Large intestine (tissue), 3 donors: ENCODE results near the gene HARBI1. TPM values are rescaled to one million over a fixed set of nuclear protein-coding genes. Genes with fewer than 3 reads are reported as not detected.
A peak's percentile ranks its signal among the peaks of the same experiment; 100 is the strongest.
"Not testable (repeated sequence)": the region's sequence is repeated elsewhere in the genome, so short reads cannot be mapped to it uniquely, and the experiment has no call there.

Experiments
- DNase-seq, 2 donors: peaks; one replicate each; pipeline versions ENCODE4 v3.0.0 to v3.0.0-alpha.2; 2013
- H3K27ac ChIP-seq: one replicate; pipeline ENCODE4 v1.5.1; 2013; ENCODE audit warnings: low read length
- H3K27me3 ChIP-seq: 2 replicates; pipeline ENCODE4 v1.6.1; 2013; ENCODE audit warnings: low read length; ENCODE audit not compliant: control insufficient read depth, insufficient read depth
- H3K36me3 ChIP-seq: 2 replicates; pipeline ENCODE4 v1.6.1; 2013; ENCODE audit warnings: low read length; ENCODE audit not compliant: control insufficient read depth, insufficient read depth
- H3K4me1 ChIP-seq: one replicate; pipeline ENCODE4 v1.6.1; 2013; ENCODE audit warnings: low read length; ENCODE audit not compliant: control insufficient read depth, insufficient read depth
- H3K4me3 ChIP-seq: one replicate; pipeline ENCODE4 v1.5.1; 2013; ENCODE audit warnings: low read length
- H3K9me3 ChIP-seq: one replicate; pipeline ENCODE4 v1.6.1; 2013; ENCODE audit warnings: mild to moderate bottlenecking, low read depth, low read length, moderate library complexity; ENCODE audit not compliant: control insufficient read depth
- WGBS: methylation state at CpG from one replicate; pipeline ENCODE4 v1.1.5; 2013; ENCODE audit warnings: low lambda C conversion rate; ENCODE audit not compliant: insufficient coverage; 5-methylcytosine and 5-hydroxymethylcytosine counted together
- polyA plus RNA-seq: library from polyadenylated mRNA; unstranded; fragments of 120-200 nt; gene quantifications from one replicate; pipeline ENCODE4 v1.2.1, GENCODE V29; 2013

The HARBI1 gene
- polyA plus RNA-seq, 1 donor = 5.4 TPM

- Histone ChIP-seq H3K9me3 (no peaks in the 10 kb centered on the region), H3K4me3 (no peak overlapping the region), H3K4me1 (peaks cover 11% of the 10 kb centered on the region), H3K27ac (peak overlapping the region; percentile 7), H3K27me3 (no peaks in the 10 kb centered on the region), H3K36me3 (peaks cover 2% of the 10 kb centered on the region)
- 82% methylated on average over 3 of the region's 6 CpGs for WGBS
- DNase-seq = peak in 1 of 2 donors; percentile 28
These were observed 19.3 kb downstream of the HARBI1 start for GRCh38 chr11:46597609-46598219.

DNA sequence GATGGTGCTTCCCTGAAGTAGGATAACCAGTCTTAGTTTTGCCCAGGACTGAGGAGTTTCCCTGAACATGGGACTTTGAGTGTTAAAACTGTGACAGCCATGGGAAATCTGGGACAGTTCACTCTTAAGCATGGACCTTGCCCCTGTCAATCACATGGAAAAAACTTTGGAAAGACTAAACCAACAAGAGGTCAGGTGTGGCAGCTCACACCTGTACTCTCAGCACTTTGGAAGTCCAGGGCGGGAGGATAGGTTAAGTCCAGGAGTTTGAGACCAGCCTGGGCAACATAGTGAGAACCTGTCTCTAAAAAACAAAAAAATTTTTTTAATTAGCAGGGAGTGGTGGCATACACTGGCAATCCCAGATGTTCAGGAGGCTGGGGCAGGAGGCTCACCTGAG is 19.9 kb downstream of the HARBI1 start:
- H3K27me3 ChIP-seq = no peaks in the 10 kb centered on the region
- DNase-seq = peak; percentile 71 to 80
- WGBS = no CpG with 5 or more reads among the region's 1 CpG
- no peaks in the 10 kb centered on the region for H3K36me3 ChIP-seq
- H3K27ac ChIP-seq = peak overlapping the region; percentile 7
- no peaks in the 10 kb centered on the region for H3K9me3 ChIP-seq
- H3K4me1 ChIP-seq = peaks cover 14% of the 10 kb centered on the region
- no peak overlapping the region for H3K4me3 ChIP-seq

DNA sequence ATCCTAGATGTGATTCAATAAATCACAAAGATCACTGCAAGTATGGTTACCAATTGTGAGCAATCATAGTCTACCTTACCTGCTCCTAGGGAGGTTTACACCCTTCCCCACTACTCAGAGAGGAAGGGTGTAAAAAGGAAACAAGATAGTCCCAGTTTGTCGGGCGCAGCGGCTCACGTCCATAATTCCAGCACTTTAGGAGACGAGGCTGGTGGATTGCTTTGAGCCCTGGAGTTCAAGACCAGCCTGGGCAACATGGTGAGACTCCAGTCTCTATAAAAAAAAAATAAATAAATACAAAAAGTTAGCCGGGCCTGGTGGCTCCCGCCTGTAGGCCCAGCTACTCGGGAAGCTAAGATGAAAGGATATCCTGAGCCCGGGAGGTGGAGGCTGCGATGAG is 22.2 kb downstream of the HARBI1 start:
- peak overlapping the region; percentile 85 for H3K27ac ChIP-seq
- WGBS = 100% methylated on average over 2 of the region's 10 CpGs

GRCh38 chr11:46594374-46594700 is 22.7 kb downstream of the HARBI1 start:
- H3K36me3 ChIP-seq = no peaks in the 10 kb centered on the region
- H3K9me3 ChIP-seq = no peaks in the 10 kb centered on the region
- DNase-seq = no peak
- no CpG with 5 or more reads among the region's 3 CpGs for WGBS
- H3K27me3 ChIP-seq = no peaks in the 10 kb centered on the region
- peak overlapping the region; percentile 85 for H3K27ac ChIP-seq
- H3K4me3 ChIP-seq = peak overlapping the region; percentile 90
- peaks cover 16% of the 10 kb centered on the region for H3K4me1 ChIP-seq

More for the DNA sequence above, 22.2 kb downstream of the HARBI1 start:
- no peaks in the 10 kb centered on the region for H3K9me3 ChIP-seq
- no peaks in the 10 kb centered on the region for H3K27me3 ChIP-seq
- DNase-seq = no peak
- H3K36me3 ChIP-seq = no peaks in the 10 kb centered on the region
- no peak overlapping the region for H3K4me3 ChIP-seq
- H3K4me1 ChIP-seq = peaks cover 16% of the 10 kb centered on the region

GRCh38 chr11:46593550-46594373 is 23.3 kb downstream of the HARBI1 start, which contains the start of gene AMBRA1:
TSS of gene AMBRA1 (minus strand) at chr11:46594023. CDS start at chr11:46548380, 45,643 bp downstream.
- Histone ChIP-seq H3K27me3 (no peaks in the 10 kb centered on the region), H3K4me1 (peaks cover 16% of the 10 kb centered on the region), H3K4me3 (peak within 1 kb of the TSS; percentile 90), H3K27ac (peak within 1 kb of the TSS; percentile 85), H3K36me3 (no peaks in the 10 kb centered on the region), H3K9me3 (no peaks in the 10 kb centered on the region)
- peak; percentile 88 to 97 for DNase-seq
- 0% methylated on average over 3 of the region's 54 CpGs for WGBS

GRCh38 chr11:46590740-46591605 is 26.1 kb downstream of the HARBI1 start:
- 95% methylated on average over 3 of the region's 11 CpGs for WGBS
- no peaks in the 10 kb centered on the region for H3K9me3 ChIP-seq
- no peak overlapping the region for H3K4me3 ChIP-seq
- no peaks in the 10 kb centered on the region for H3K36me3 ChIP-seq
- H3K27ac ChIP-seq = no peak overlapping the region
- no peaks in the 10 kb centered on the region for H3K27me3 ChIP-seq
- H3K4me1 ChIP-seq = peaks cover 7% of the 10 kb centered on the region
- no peak for DNase-seq

DNA sequence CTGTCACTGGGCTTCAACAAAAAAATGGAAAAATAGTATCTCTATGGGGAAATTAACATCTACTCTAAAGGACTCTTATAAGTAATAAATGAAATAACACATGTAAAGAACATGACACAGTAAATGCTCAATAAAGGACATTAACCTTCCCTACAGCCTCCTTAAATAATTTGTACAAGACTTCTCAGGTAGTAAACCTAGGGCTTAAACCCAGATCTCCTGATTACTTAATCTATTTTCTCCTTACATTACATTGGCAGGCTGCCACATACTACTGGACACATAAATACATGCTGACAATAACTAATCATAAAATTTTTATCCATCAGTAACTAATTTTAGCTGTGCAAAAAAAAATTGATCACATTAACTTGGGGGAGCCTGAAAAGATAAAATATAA is 28.1 kb downstream of the HARBI1 start:
- peaks cover 5% of the 10 kb centered on the region for H3K4me1 ChIP-seq
- H3K9me3 ChIP-seq = no peaks in the 10 kb centered on the region
- H3K27ac ChIP-seq = no peak overlapping the region
- H3K4me3 ChIP-seq = no peak overlapping the region
- H3K36me3 ChIP-seq = no peaks in the 10 kb centered on the region
- no peak for DNase-seq
- H3K27me3 ChIP-seq = no peaks in the 10 kb centered on the region

GRCh38 chr11:46588131-46588530 is 28.9 kb downstream of the HARBI1 start:
- no peaks in the 10 kb centered on the region for H3K9me3 ChIP-seq
- no peak for DNase-seq
- H3K36me3 ChIP-seq = no peaks in the 10 kb centered on the region
- H3K4me1 ChIP-seq = peaks cover 5% of the 10 kb centered on the region
- no peaks in the 10 kb centered on the region for H3K27me3 ChIP-seq
- 100% methylated on average over 1 of the region's 5 CpGs for WGBS
- H3K4me3 ChIP-seq = no peak overlapping the region
- H3K27ac ChIP-seq = no peak overlapping the region

- not testable (repeated sequence) for H3K4me1 ChIP-seq, H3K4me3 ChIP-seq, H3K36me3 ChIP-seq, H3K27ac ChIP-seq, H3K9me3 ChIP-seq, DNase-seq, H3K27me3 ChIP-seq
- WGBS = no CpG with 5 or more reads among the region's 1 CpG
These were observed 33.5 kb downstream of the HARBI1 start for GRCh38 chr11:46583513-46583912.

GRCh38 chr11:46582588-46582987 is 34.4 kb downstream of the HARBI1 start:
- no peak for DNase-seq
- Histone ChIP-seq H3K36me3 (no peaks in the 10 kb centered on the region), H3K27me3 (no peaks in the 10 kb centered on the region), H3K4me3 (no peak overlapping the region), H3K4me1 (no peaks in the 10 kb centered on the region), H3K9me3 (no peaks in the 10 kb centered on the region), H3K27ac (no peak overlapping the region)
- WGBS = 100% methylated on average over 2 of the region's 5 CpGs
